Brain microvascular endothelial cell (primary cell): ENCODE data around the gene GMDS.

Source experiments
- DNase-seq: peaks from one replicate; pipeline ENCODE4 v3.0.0-alpha.2; 2020
- H3K27ac ChIP-seq: fragments of 250-450 bp; sonication (Bioruptor Pico); 2 replicates; pipeline ENCODE4 v1.5.1; 2020; ENCODE audit warnings: mild to moderate bottlenecking, moderate library complexity
- H3K27me3 ChIP-seq: fragments of 250-450 bp; sonication (Bioruptor Pico); replicated peaks from 2 replicates; pipeline ENCODE4 v1.5.1; 2020; ENCODE audit warnings: mild to moderate bottlenecking
- H3K36me3 ChIP-seq: fragments of 250-450 bp; sonication (Bioruptor Pico); replicated peaks from 2 replicates; pipeline ENCODE4 v1.5.1; 2020; ENCODE audit warnings: mild to moderate bottlenecking
- H3K4me3 ChIP-seq: 2 replicates; pipeline ENCODE4 v1.5.1; 2011; ENCODE audit warnings: low read depth, mild to moderate bottlenecking, control low read depth, low read length, moderate library complexity
- in situ Hi-C: cut with HindIII; loops from 2 replicates; pipeline ENCODE4 v1.10.0; 2017; ENCODE audit warnings: low sequenced_read_pairs, low pct_ligation_motif_present
- TF ChIP-seq, protein P1 (sequence below): IDR thresholded peaks from 2 replicates; pipeline ENCODE4 v1.5.1; 2011; ENCODE audit warnings: low read depth, mild to moderate bottlenecking, moderate library complexity, low read length, control low read depth, inconsistent platforms; ENCODE audit errors: missing control alignments

Gene GMDS

DNA sequence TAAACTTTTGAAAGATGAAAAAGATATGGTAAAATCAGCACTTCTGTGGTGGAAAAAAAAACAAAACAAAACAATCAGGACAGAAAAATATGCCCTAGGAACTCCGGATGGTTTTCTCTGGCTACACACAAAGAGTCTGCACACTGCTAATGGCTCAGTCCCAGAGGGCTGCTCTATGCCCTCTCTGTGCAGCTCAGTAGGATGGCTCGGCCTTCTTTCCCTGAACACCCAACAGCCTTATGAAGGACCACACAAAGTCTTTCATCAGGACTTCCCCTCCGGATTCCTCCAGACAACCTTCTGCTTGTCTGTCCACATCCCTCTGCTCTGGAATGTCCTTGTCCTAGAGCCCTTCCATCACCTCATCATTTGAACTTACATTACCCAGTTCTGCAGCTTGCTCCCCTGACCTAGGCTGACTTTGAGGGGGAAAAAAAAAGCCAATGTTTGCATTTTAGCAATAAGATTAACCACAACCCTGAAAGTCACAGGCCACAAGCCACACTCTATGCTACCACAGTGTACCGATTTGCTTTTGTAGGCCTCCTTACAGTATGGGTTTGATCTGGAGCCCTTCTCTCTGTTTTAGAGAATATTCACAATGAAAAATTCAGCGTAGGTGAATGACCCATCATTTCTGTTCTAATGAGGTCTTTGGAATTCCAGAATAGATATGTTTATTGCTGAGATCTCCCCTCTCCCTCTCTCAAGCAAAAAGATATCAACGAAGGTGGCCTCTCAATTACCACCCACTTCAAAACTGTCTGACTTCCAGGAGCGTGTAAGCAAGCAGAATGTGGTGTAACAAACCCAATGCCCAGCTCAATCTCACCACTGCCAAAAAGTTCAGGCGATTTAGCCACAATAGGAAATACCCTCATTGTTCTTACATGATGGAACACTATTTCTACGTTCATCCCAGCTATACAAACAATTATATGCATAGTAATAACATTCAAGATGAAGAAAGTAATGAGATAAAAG, 164.0 kb downstream of the GMDS start:
- in situ Hi-C loops, result no loop called here
- Histone ChIP-seq H3K27me3 (no peaks in the 10 kb centered on the region), H3K4me3 (no peak overlapping the region), H3K36me3 (no peaks in the 10 kb centered on the region), H3K27ac (no peak overlapping the region)
- DNase-seq, result no peak
- TF ChIP-seq, protein P1, sequence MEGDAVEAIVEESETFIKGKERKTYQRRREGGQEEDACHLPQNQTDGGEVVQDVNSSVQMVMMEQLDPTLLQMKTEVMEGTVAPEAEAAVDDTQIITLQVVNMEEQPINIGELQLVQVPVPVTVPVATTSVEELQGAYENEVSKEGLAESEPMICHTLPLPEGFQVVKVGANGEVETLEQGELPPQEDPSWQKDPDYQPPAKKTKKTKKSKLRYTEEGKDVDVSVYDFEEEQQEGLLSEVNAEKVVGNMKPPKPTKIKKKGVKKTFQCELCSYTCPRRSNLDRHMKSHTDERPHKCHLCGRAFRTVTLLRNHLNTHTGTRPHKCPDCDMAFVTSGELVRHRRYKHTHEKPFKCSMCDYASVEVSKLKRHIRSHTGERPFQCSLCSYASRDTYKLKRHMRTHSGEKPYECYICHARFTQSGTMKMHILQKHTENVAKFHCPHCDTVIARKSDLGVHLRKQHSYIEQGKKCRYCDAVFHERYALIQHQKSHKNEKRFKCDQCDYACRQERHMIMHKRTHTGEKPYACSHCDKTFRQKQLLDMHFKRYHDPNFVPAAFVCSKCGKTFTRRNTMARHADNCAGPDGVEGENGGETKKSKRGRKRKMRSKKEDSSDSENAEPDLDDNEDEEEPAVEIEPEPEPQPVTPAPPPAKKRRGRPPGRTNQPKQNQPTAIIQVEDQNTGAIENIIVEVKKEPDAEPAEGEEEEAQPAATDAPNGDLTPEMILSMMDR, result no peak

DNA sequence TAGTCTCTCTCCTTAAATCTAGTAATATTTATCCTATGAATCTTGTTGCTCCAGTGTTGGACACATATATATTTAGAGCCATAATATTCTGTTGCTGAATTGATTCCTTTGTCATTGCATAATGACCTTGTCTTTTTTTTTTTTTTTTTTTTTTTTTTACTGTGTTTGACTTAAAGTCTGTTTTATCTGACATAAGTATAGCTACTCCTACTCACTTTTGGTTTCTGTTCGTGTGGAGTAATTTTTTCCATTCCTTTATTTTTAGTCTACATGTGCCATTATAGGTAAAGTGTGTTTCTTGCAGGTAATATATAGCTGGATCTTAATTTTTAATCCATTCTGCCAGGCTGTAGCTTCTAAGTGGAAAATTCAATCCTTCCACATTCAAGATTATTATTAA, 166.5 kb downstream of the GMDS start:
- no peaks in the 10 kb centered on the region for H3K36me3 ChIP-seq
- in situ Hi-C loops, result no loop called here
- TF ChIP-seq, protein P1, result no peak
- H3K27me3 ChIP-seq, result no peaks in the 10 kb centered on the region
- H3K4me3 ChIP-seq, result no peak overlapping the region
- H3K27ac ChIP-seq, result no peak overlapping the region
- DNase-seq, result no peak

DNA sequence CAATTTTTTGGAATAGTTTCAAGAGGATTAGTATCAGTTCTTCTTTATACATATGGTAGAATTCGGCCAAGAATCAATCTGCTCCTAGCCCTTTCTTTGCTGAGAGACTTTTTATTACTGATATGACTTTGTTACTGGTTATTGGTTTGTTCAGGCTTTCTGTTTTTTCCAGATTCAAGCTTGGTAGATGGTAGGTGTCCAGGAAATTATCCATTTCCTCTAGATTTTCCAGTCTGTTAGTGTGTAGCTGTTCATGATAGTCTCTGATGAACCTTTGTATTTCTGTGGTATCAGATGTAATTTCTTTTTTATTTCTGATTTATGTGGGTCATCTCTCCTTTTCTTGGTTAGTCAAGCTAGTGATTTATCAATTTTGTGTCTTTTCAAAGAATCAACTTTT, 167.6 kb downstream of the GMDS start:
- no peak for DNase-seq
- in situ Hi-C loops, result no loop called here
- no peaks in the 10 kb centered on the region for H3K27me3 ChIP-seq
- H3K27ac ChIP-seq, result no peak overlapping the region
- TF ChIP-seq, protein P1, result no peak
- H3K4me3 ChIP-seq, result no peak overlapping the region
- no peaks in the 10 kb centered on the region for H3K36me3 ChIP-seq

DNA sequence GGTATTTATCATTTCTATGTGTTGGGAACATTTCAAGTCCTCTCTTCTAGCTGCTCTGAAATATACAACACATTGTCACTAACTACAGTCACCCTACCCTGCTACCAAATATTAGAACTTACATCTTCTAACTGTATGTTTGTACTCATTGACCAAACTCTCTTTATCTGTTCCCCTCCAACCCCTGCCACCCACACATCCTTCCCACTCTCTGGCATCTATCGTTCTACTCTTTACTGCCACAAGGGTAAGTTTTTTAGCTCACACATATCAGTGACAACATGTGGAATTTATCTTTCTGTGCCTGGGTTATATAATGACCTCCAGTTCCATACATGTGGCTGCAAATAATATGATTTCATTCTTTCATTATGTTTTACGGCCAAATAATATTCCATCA, 171.9 kb downstream of the GMDS start:
- Histone ChIP-seq H3K36me3 (no peaks in the 10 kb centered on the region), H3K27ac (no peak overlapping the region), H3K4me3 (no peak overlapping the region), H3K27me3 (no peaks in the 10 kb centered on the region)
- in situ Hi-C loops, result no loop called here
- TF ChIP-seq, protein P1, result no peak
- DNase-seq, result no peak

DNA sequence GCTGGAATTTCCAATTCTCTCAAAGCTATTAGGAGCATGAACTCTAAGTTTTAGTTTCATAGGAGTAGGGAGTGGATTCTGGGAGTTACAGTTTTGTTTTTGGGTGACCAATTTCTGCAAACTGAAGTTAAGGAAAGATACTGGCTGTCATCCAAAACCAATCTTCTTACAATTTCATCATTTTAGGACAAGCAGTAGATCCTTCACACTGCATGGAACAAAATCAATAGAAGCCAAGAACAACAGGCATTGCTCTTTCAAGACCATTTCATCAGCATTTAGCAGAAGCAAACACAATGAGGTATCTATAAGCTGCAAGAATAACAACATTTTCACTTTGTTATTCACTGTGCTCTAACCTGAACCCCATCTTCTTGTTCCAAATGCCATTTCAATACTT, 173.0 kb downstream of the GMDS start:
- Histone ChIP-seq H3K27ac (no peak overlapping the region), H3K4me3 (no peak overlapping the region), H3K27me3 (no peaks in the 10 kb centered on the region), H3K36me3 (no peaks in the 10 kb centered on the region)
- no peak for DNase-seq
- in situ Hi-C loops, result no loop called here
- TF ChIP-seq, protein P1, result no peak
